Panc1 (cell line): Measurements from ENCODE around the gene PRDM10.

ENCODE experiments used
- CTCF ChIP-seq: fragments of 450-650 bp; IDR thresholded peaks from 2 replicates; pipeline ENCODE4 v1.5.1; 2017; ENCODE audit warnings: mild to moderate bottlenecking
- POLR2AphosphoS5 ChIP-seq: IDR thresholded peaks from 2 replicates; pipeline ENCODE4 v1.6.1; 2012; ENCODE audit warnings: mild to moderate bottlenecking, low read depth, low read length, moderate library complexity
- REST ChIP-seq, 2 experiments: IDR thresholded peaks; 2 replicates each; pipeline ENCODE4 v1.6.1; 2011 to 2012; ENCODE audit warnings: low read depth in 2 of 2, control low read depth in 1 of 2, low read length in 1 of 2, mild to moderate bottlenecking in 1 of 2, moderate library complexity in 1 of 2; ENCODE audit not compliant: insufficient read depth in 1 of 2
- SIN3A ChIP-seq: IDR thresholded peaks from 2 replicates; pipeline ENCODE4 v1.6.1; 2012; ENCODE audit warnings: low read depth, mild to moderate bottlenecking, low read length, moderate library complexity, borderline replicate concordance; ENCODE audit not compliant: insufficient read depth
- TCF7L2 ChIP-seq: IDR thresholded peaks from 2 replicates; pipeline ENCODE4 v1.6.1; 2011; ENCODE audit warnings: mild to moderate bottlenecking, low read depth, low read length, inconsistent platforms

GRCh38 chr11:130023204-130023603, 20.6 kb upstream of the PRDM10 start:
- TF ChIP-seq CTCF (no peak), POLR2AphosphoS5 (no peak), TCF7L2 (peak; percentile 53; the same call in 1 of the 2 replicates), SIN3A (no peak), REST (IDR thresholded peaks at IDR 0.05; ENCODE audit: insufficient read depth in 1 of 2, low read depth in 2 of 2, low read length in 1 of 2) (no peak)
